ENCODE results near the gene BFAR.

- TF ChIP-seq POLR2A (IDR thresholded peaks at IDR 0.05; ENCODE audit: low read depth, low read length): no peak
- TF ChIP-seq TAF1 (IDR thresholded peaks at IDR 0.05; ENCODE audit: borderline replicate concordance, low read depth, low read length): no peak
- no peak for TF ChIP-seq POLR2AphosphoS5 (IDR thresholded peaks at IDR 0.05; ENCODE audit: low read depth, low read length)
Observed at GRCh38 chr16:14649816-14650215, 17.1 kb downstream of the BFAR start.

All from GM12892 (cell line).